B cell (primary cell): ENCODE data around the gene HSP90B1. TPM values are rescaled to one million over a fixed set of nuclear protein-coding genes. Genes with fewer than 3 reads are reported as not detected.
A peak's percentile ranks its signal among the peaks of the same experiment; 100 is the strongest.

ENCODE experiments used
- ATAC-seq: fragments of 200-7000 bp; cut with Tn5 transposase; one replicate; pipeline ENCODE4 v1.10.0; 2021; ENCODE audit warnings: low read depth, mild to moderate bottlenecking, moderate number of reproducible peaks, moderate library complexity
- CTCF ChIA-PET: fragments of 350-600 bp; sonication (Branson Sonifier 250); formaldehyde crosslinking; loops from one replicate; lab custom pipeline; 2021; ENCODE audit warnings: antibody characterized with exemption, inconsistent platforms; lab: Charles Lee
- POLR2A ChIA-PET: fragments of 350-600 bp; sonication (Branson Sonifier 250); formaldehyde crosslinking; loops from one replicate; lab custom pipeline; 2021; ENCODE audit warnings: antibody characterized with exemption; lab: Charles Lee
- DNase-seq: peaks from one replicate; pipeline ENCODE4 v3.0.0; 2013
- H2AFZ ChIP-seq: 2 replicates; pipeline ENCODE4 v1.6.1; 2012; ENCODE audit warnings: mild to moderate bottlenecking, low read depth, low read length; ENCODE audit not compliant: insufficient read depth, poor library complexity, severe bottlenecking
- H3K27ac ChIP-seq, 2 donors: 1 replicate in 1 of 2; 2 replicates in 1 of 2; pipeline ENCODE4 v1.5.1; 2012 to 2013; ENCODE audit warnings: low read length in 2 of 2, mild to moderate bottlenecking in 2 of 2, moderate library complexity in 1 of 2
- H3K27me3 ChIP-seq, 4 experiments: fragments of 200-600 bp in 1 of 4; sonication (generic) in 1 of 4; replicated peaks in 1 of 4; 1 replicate in 2 of 4; 2 replicates in 2 of 4; pipeline versions ENCODE4 v1.6.1 to v1.7.0; 2013 to 2016; ENCODE audit warnings: low read length in 3 of 4, mild to moderate bottlenecking in 2 of 4, mixed read lengths in 1 of 4, moderate library complexity in 1 of 4; ENCODE audit not compliant: insufficient read depth in 4 of 4, control insufficient read depth in 3 of 4; ENCODE audit errors: control extremely low read depth in 1 of 4
- H3K36me3 ChIP-seq, 2 experiments: replicated peaks in 1 of 2; 1 replicate in 1 of 2; 2 replicates in 1 of 2; pipeline versions ENCODE4 v1.6.1 to v1.7.1; 2013; ENCODE audit warnings: low read length in 1 of 2; ENCODE audit not compliant: insufficient read depth in 2 of 2, control insufficient read depth in 1 of 2; ENCODE audit errors: control extremely low read depth in 1 of 2, extremely low read depth in 1 of 2
- H3K4me1 ChIP-seq, 2 donors: fragments of 200-600 bp in 1 of 2; sonication (generic) in 1 of 2; 1 replicate in 1 of 2; 2 replicates in 1 of 2; pipeline versions ENCODE4 v1.5.1 to v1.6.1; 2013 to 2017; ENCODE audit warnings: low read length in 2 of 2; ENCODE audit not compliant: control insufficient read depth in 2 of 2, insufficient read depth in 2 of 2
- H3K4me2 ChIP-seq: replicated peaks from 2 replicates; pipeline ENCODE3; 2012; ENCODE audit warnings: mild to moderate bottlenecking, low read depth, low read length; ENCODE audit not compliant: poor library complexity, severe bottlenecking
- H3K4me3 ChIP-seq, 5 experiments: fragments of 200-600 bp in 1 of 5; sonication (generic) in 1 of 5; 1 replicate in 3 of 5; 2 replicates in 2 of 5; pipeline versions ENCODE4 v1.5.1 to v1.7.0; 2011 to 2016; ENCODE audit warnings: low read length in 4 of 5, mild to moderate bottlenecking in 4 of 5, low read depth in 2 of 5, control low read depth in 1 of 5, moderate library complexity in 1 of 5; ENCODE audit not compliant: insufficient read depth in 1 of 5; ENCODE audit errors: control extremely low read depth in 1 of 5, extremely low read depth in 1 of 5
- H3K79me2 ChIP-seq: fragments of 200-600 bp; sonication (generic); one replicate; pipeline ENCODE4 v1.6.0; 2016; ENCODE audit warnings: low read length; ENCODE audit not compliant: control insufficient read depth, insufficient read depth
- H3K9ac ChIP-seq: fragments of 200-600 bp; sonication (generic); 2 replicates; pipeline ENCODE4 v1.6.1; 2017; ENCODE audit warnings: mild to moderate bottlenecking, low read length, moderate library complexity
- H3K9me3 ChIP-seq, 3 donors: one replicate each; pipeline versions ENCODE4 v1.6.1 to v1.7.1; 2013; ENCODE audit warnings: low read length in 2 of 3; ENCODE audit not compliant: control insufficient read depth in 2 of 3, insufficient read depth in 1 of 3; ENCODE audit errors: control extremely low read depth in 1 of 3
- H4K20me1 ChIP-seq: 2 replicates; pipeline ENCODE4 v1.6.0; 2012; ENCODE audit warnings: mild to moderate bottlenecking, low read length; ENCODE audit not compliant: insufficient read depth, control insufficient read depth, poor library complexity, severe bottlenecking
- H3K27ac Mint-ChIP-seq: one replicate; pipeline ENCODE4 v1.8.0; 2021; ENCODE audit warnings: mixed read lengths
- H3K27me3 Mint-ChIP-seq: one replicate; pipeline ENCODE4 v1.8.0; 2021; ENCODE audit warnings: mixed read lengths
- H3K4me1 Mint-ChIP-seq: one replicate; pipeline ENCODE4 v1.8.0; 2021; ENCODE audit warnings: mixed read lengths
- H3K4me3 Mint-ChIP-seq: one replicate; pipeline ENCODE4 v1.8.0; 2021; ENCODE audit warnings: mixed read lengths
- H3K9me3 Mint-ChIP-seq: one replicate; pipeline ENCODE4 v1.8.0; 2022; ENCODE audit warnings: mixed read lengths; ENCODE audit not compliant: insufficient read depth
- CTCF ChIP-seq: fragments of 200-600 bp; IDR thresholded peaks from one replicate; pipeline ENCODE4 v1.8.0; 2022; ENCODE audit warnings: antibody characterized with exemption, mild to moderate bottlenecking
- EZH2 ChIP-seq: IDR thresholded peaks from 2 replicates; pipeline ENCODE4 v1.6.1; 2012; ENCODE audit warnings: borderline replicate concordance, low read depth, mild to moderate bottlenecking, moderate library complexity, low read length; ENCODE audit not compliant: insufficient read depth, poor library complexity, severe bottlenecking
- WGBS: methylation state at CpG from one replicate; pipeline ENCODE4 v1.1.5; 2013; ENCODE audit warnings: missing lambda C conversion rate; ENCODE audit not compliant: insufficient coverage; 5-methylcytosine and 5-hydroxymethylcytosine counted together
- intact Hi-C: fragments of 100-400 bp; cut with micrococcal nuclease; formaldehyde crosslinking; loops from one replicate; pipeline ENCODE4 v1.10.0; 2022
- polyA plus RNA-seq: library from polyadenylated mRNA; depleted of rRNA; stranded (reverse); fragments of >200 nt; gene quantifications from 2 replicates; pipeline ENCODE4 v1.2.3, GENCODE V29; 2012
- total RNA-seq, 2 donors: library from RNA; stranded (reverse); fragments of 120-200 nt in 1 of 2; gene quantifications; 1 replicate in 1 of 2; 2 replicates in 1 of 2; pipeline versions ENCODE4 v1.2.3 to v1.2.4, GENCODE V29; 2013 to 2022

HSP90B1 gene
- total and polyA plus RNA-seq, 2 donors (not counting 1 experiment from before 2014, with no cell fraction given): 94.5 to 203 TPM

GRCh38 chr12:103929046-103929783 lies 995 bp upstream of the HSP90B1 start:
- ChIA-PET POLR2A (interaction anchor here (0.9 to 3.7 kb wide), 13 partner anchors 11 to 1179 kb away, joined by 3 to 40 read pairs (median 5); partner anchors contain the start of genes HCFC2, NFYB, NT5DC3 and TDG), CTCF (interaction anchor here (0.7 to 4.9 kb wide), 6 partner anchors 28 to 180 kb away, joined by 3 to 23 read pairs (median 8); partner anchors contain the start of gene TDG)
- H4K20me1 ChIP-seq: peaks cover 14% of the 10 kb centered on the region
- peak overlapping the region; percentile 71 to 85 (median 82) for H3K4me3 ChIP-seq
- H2AFZ ChIP-seq: peak overlapping the region; percentile 49
- DNase-seq (peak; percentile 96), ATAC-seq (peak; percentile 46)
- H3K4me1 ChIP-seq: peaks cover 32 to 34% of the 10 kb centered on the region in 2 donors
- H3K9ac ChIP-seq: peak overlapping the region; percentile 98
- Mint-ChIP-seq H3K9me3 (no peaks in the 10 kb centered on the region), H3K27ac (peak overlapping the region; percentile 98), H3K27me3 (no peaks in the 10 kb centered on the region), H3K4me3 (peak overlapping the region; percentile 93), H3K4me1 (peaks cover 61% of the 10 kb centered on the region)
- peak overlapping the region; percentile 85 for H3K4me2 ChIP-seq
- peak overlapping the region; percentile 97 to 100 for H3K27ac ChIP-seq
- H3K9me3 ChIP-seq: no peaks in the 10 kb centered on the region
- H3K36me3 ChIP-seq: peaks cover 3 to 21% of the 10 kb centered on the region in 2 experiments
- TF ChIP-seq EZH2: no peak
- no peak for TF ChIP-seq CTCF
- intact Hi-C loops: loop anchor here (1.0 kb wide), 1 partner anchor 36 kb away; the partner anchor contains the start of gene TDG
- no peaks in the 10 kb centered on the region for H3K27me3 ChIP-seq
- peaks cover 39% of the 10 kb centered on the region for H3K79me2 ChIP-seq
- WGBS: under 1% methylated on average over 34 of the region's 37 CpGs

- ChIA-PET CTCF (interaction anchor here (0.7 to 4.9 kb wide), 6 partner anchors 27 to 179 kb away, joined by 3 to 23 read pairs (median 8); partner anchors contain the start of gene TDG), POLR2A (interaction anchor here (0.6 to 3.7 kb wide), 14 partner anchors 11 to 1179 kb away, joined by 3 to 40 read pairs (median 5); partner anchors contain the start of genes HCFC2, NFYB, NT5DC3 and TDG)
- peak overlapping the region; percentile 85 for H3K4me2 ChIP-seq
- peak overlapping the region; percentile 71 to 85 (median 82) for H3K4me3 ChIP-seq
- DNase-seq: no peak
- no peaks in the 10 kb centered on the region for H3K9me3 ChIP-seq
- no peaks in the 10 kb centered on the region for H3K27me3 ChIP-seq
- 0% methylated on average over 9 of the region's 18 CpGs for WGBS
- H3K4me1 Mint-ChIP-seq: peaks cover 61% of the 10 kb centered on the region
- no peaks in the 10 kb centered on the region for H3K9me3 Mint-ChIP-seq
- H3K27ac ChIP-seq: peak overlapping the region; percentile 97 to 100
- peak overlapping the region; percentile 49 for H2AFZ ChIP-seq
- peak overlapping the region; percentile 98 for H3K27ac Mint-ChIP-seq
- ATAC-seq: no peak
- peaks cover 32 to 34% of the 10 kb centered on the region in 2 donors for H3K4me1 ChIP-seq
- H3K27me3 Mint-ChIP-seq: no peaks in the 10 kb centered on the region
- peaks cover 14% of the 10 kb centered on the region for H4K20me1 ChIP-seq
- intact Hi-C loops: loop anchor here (1.0 to 5.0 kb wide), 8 partner anchors 28 to 1867 kb away; partner anchors contain the start of genes HCFC2, NFYB, NT5DC3 and TDG
- TF ChIP-seq EZH2: no peak
- TF ChIP-seq CTCF: no peak
- H3K79me2 ChIP-seq: peaks cover 43% of the 10 kb centered on the region
- H3K36me3 ChIP-seq: peaks cover 5 to 24% of the 10 kb centered on the region in 2 experiments
- peak overlapping the region; percentile 98 for H3K9ac ChIP-seq
- H3K4me3 Mint-ChIP-seq: peak overlapping the region; percentile 93
Measured at GRCh38 chr12:103929784-103930033, 501 bp upstream of the HSP90B1 start.
